OCI-LY3 (cell line): ENCODE measurements around the gene SPECC1L.

Experiments used
- H2AFZ ChIP-seq: fragments of 200-600, 300-600 bp; shearing (Covaris generic); 2 replicates; pipeline ENCODE4 v1.6.0; 2014; ENCODE audit warnings: antibody characterized with exemption, low read depth, low read length
- H3K27ac ChIP-seq: fragments of 200-600, 300-600 bp; sonication (generic); 2 replicates; pipeline ENCODE4 v1.5.1; 2014; ENCODE audit warnings: mild to moderate bottlenecking, low read length, moderate library complexity, mixed read lengths
- H3K27me3 ChIP-seq: fragments of 200-600, 300-600 bp; sonication (generic); 2 replicates; pipeline ENCODE4 v1.6.1; 2014; ENCODE audit warnings: low read depth, low read length, mixed read lengths
- H3K36me3 ChIP-seq: fragments of 200-600, 300-600 bp; sonication (generic); replicated peaks from 2 replicates; pipeline ENCODE3; 2014; ENCODE audit warnings: low read depth, low read length, mixed read lengths
- H3K4me1 ChIP-seq: fragments of 300-600, 200-600 bp; sonication (generic); 2 replicates; pipeline ENCODE4 v1.6.1; 2014; ENCODE audit warnings: low read length, mixed read lengths
- H3K4me2 ChIP-seq: fragments of 200-600, 300-600 bp; sonication (generic); 2 replicates; pipeline ENCODE4 v1.6.1; 2014; ENCODE audit warnings: low read length, mixed read lengths
- H3K4me3 ChIP-seq: fragments of 300-600, 200-600 bp; sonication (generic); 2 replicates; pipeline ENCODE4 v1.5.1; 2014; ENCODE audit warnings: antibody characterized with exemption, mild to moderate bottlenecking, low read length, moderate library complexity
- H3K79me2 ChIP-seq: fragments of 300-600, 200-600 bp; shearing (Covaris generic); 2 replicates; pipeline ENCODE4 v1.6.1; 2014; ENCODE audit warnings: mild to moderate bottlenecking, low read length, mixed read lengths
- H3K9ac ChIP-seq: fragments of 300-600, 200-600 bp; shearing (Covaris generic); 2 replicates; pipeline ENCODE4 v1.6.0; 2014; ENCODE audit warnings: mild to moderate bottlenecking, low read length, moderate library complexity
- H3K9me3 ChIP-seq: fragments of 200-600, 300-600 bp; shearing (Covaris generic); 2 replicates; pipeline ENCODE4 v1.6.1; 2014; ENCODE audit warnings: low read length, mixed read lengths; ENCODE audit not compliant: insufficient read depth
- H4K20me1 ChIP-seq: fragments of 200-600, 300-600 bp; sonication (generic); 2 replicates; pipeline ENCODE4 v1.6.1; 2016; ENCODE audit warnings: low read length, mixed read lengths; ENCODE audit not compliant: insufficient read depth
- EZH2phosphoT487 ChIP-seq: fragments of 200-600 bp; shearing (Covaris generic); IDR thresholded peaks from 2 replicates; pipeline ENCODE4 v1.6.1; 2018; ENCODE audit warnings: antibody characterized with exemption, mixed run types, low read depth
- TF ChIP-seq, protein P1 (sequence below): fragments of 200-600, 300-600 bp; sonication (generic); IDR thresholded peaks from 2 replicates; pipeline ENCODE4 v1.5.1; 2014; ENCODE audit warnings: antibody characterized with exemption, low read length, low read depth

Gene SPECC1L

DNA sequence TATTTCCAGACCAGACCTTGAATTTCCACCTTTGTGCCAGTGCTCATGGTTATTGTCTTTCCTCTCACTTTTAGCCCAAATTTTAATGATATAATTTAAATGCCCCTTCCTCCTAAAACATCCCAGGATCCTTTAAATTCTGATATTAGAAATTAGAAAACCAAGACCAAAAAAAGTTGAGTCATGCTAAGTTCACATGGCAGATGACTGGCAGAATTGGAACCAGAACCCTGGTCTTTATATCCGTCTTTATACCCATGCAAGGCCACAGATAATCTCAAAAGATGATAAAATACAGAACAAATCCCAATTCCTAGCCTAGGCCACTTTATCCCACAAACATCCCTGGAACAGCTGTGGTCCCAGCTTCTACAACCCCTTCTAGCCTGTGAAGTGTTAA, 183.2 kb downstream of the SPECC1L start:
- H3K36me3 ChIP-seq = no peaks in the 10 kb centered on the region
- no peaks in the 10 kb centered on the region for H3K79me2 ChIP-seq
- H4K20me1 ChIP-seq = no peaks in the 10 kb centered on the region
- no peak overlapping the region for H3K27ac ChIP-seq
- no peak overlapping the region for H3K4me3 ChIP-seq
- H3K4me2 ChIP-seq = no peak overlapping the region
- no peaks in the 10 kb centered on the region for H3K9me3 ChIP-seq
- no peak overlapping the region for H3K9ac ChIP-seq
- H3K4me1 ChIP-seq = no peaks in the 10 kb centered on the region
- no peak overlapping the region for H2AFZ ChIP-seq
- no peak for TF ChIP-seq EZH2phosphoT487
- TF ChIP-seq, protein P1, sequence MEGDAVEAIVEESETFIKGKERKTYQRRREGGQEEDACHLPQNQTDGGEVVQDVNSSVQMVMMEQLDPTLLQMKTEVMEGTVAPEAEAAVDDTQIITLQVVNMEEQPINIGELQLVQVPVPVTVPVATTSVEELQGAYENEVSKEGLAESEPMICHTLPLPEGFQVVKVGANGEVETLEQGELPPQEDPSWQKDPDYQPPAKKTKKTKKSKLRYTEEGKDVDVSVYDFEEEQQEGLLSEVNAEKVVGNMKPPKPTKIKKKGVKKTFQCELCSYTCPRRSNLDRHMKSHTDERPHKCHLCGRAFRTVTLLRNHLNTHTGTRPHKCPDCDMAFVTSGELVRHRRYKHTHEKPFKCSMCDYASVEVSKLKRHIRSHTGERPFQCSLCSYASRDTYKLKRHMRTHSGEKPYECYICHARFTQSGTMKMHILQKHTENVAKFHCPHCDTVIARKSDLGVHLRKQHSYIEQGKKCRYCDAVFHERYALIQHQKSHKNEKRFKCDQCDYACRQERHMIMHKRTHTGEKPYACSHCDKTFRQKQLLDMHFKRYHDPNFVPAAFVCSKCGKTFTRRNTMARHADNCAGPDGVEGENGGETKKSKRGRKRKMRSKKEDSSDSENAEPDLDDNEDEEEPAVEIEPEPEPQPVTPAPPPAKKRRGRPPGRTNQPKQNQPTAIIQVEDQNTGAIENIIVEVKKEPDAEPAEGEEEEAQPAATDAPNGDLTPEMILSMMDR = no peak
- H3K27me3 ChIP-seq = no peaks in the 10 kb centered on the region

DNA sequence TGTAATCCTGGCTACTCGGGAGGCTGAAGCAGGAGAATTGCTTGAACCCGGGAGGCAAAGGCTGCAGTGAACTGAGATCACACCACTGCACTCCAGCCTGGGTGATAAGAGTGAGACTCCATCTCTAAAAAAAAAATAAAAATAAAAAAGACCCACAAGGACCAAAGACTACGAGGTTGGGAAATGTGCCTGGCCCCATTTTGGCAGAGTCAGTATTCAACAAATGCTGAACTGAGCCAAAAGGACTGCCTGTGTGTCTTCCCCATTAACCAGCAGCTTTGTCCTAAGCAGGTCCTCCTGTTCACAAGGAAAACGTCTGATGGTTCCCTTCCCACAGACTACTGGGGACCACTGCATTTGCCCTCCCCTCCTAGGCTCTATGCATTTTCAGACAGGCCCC, 184.4 kb downstream of the SPECC1L start:
- H2AFZ ChIP-seq = no peak overlapping the region
- H3K4me2 ChIP-seq = no peak overlapping the region
- H4K20me1 ChIP-seq = no peaks in the 10 kb centered on the region
- H3K4me3 ChIP-seq = no peak overlapping the region
- no peaks in the 10 kb centered on the region for H3K36me3 ChIP-seq
- peaks cover under 1% of the 10 kb centered on the region for H3K4me1 ChIP-seq
- no peaks in the 10 kb centered on the region for H3K79me2 ChIP-seq
- H3K9me3 ChIP-seq = no peaks in the 10 kb centered on the region
- H3K27ac ChIP-seq = no peak overlapping the region
- no peak overlapping the region for H3K9ac ChIP-seq
- TF ChIP-seq EZH2phosphoT487 = no peak
- TF ChIP-seq, protein P1 = no peak
- H3K27me3 ChIP-seq = no peaks in the 10 kb centered on the region

DNA sequence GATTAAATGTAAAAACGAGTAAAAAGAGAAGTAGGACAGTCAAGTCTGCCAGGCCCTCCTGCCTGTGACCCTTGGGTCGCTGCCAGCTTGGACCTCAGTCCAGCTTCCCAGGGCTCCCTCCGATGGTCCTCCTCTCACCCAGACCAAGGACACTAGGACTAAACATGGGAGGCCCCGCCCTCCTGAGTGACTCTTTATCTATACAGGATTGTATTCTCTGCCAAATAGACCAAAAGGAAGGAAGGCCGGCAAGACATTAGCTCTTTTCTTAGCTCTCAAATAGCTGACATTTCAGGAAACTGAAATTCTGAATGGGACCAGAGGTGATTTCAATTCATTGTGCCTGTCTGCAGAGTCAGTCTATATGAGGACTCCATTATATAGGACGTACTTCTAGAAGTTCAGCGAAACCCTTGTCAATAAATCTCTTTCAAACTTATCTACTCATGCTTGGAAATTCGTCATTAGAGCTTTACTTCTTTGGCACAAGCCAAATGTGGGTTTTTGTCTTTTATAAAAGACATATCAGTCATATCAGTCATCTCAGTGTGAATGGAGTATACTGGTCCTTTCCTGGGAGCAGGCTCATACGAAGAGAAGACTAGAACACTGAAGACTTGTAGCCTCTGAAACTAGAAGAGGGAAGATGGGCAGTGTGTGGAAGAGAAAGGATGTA, 185.3 kb downstream of the SPECC1L start:
- Histone ChIP-seq H3K36me3 (no peaks in the 10 kb centered on the region), H3K27ac (no peak overlapping the region), H3K27me3 (no peaks in the 10 kb centered on the region), H4K20me1 (no peaks in the 10 kb centered on the region), H3K4me2 (no peak overlapping the region), H3K9ac (no peak overlapping the region), H3K4me1 (peaks cover 9% of the 10 kb centered on the region), H3K9me3 (no peaks in the 10 kb centered on the region), H3K79me2 (no peaks in the 10 kb centered on the region), H2AFZ (no peak overlapping the region), H3K4me3 (no peak overlapping the region)
- TF ChIP-seq, protein P1 = no peak
- TF ChIP-seq EZH2phosphoT487 = no peak

DNA sequence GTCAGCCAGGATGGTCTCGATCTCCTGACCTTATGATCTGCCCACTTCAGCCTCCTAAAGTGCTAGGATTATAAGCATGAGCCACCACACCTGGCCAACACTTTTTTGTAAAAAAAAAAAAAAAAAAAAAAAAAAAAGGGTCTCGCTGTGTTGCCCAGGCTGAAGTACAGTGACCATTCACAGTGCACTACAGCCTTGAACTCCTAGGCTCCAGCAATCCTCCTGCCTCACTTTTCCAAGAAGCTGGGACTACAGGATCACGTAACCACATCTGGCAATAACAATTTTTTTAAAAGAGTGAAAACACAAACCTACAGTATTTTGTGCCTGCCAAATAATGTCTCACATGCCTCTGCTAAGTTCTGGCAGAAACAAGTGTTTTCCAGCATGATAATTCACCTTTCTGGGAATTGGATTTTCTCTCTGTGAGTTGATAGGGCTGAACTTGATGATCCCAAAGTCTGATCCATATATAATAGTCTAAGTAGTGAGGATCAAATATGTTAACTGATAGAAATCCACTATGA, 187.3 kb downstream of the SPECC1L start:
- Histone ChIP-seq H3K27me3 (no peaks in the 10 kb centered on the region), H3K9me3 (no peaks in the 10 kb centered on the region), H3K4me2 (no peak overlapping the region), H3K9ac (no peak overlapping the region), H3K4me3 (no peak overlapping the region), H3K79me2 (no peaks in the 10 kb centered on the region), H4K20me1 (no peaks in the 10 kb centered on the region), H3K4me1 (peaks cover 11% of the 10 kb centered on the region), H3K36me3 (no peaks in the 10 kb centered on the region), H2AFZ (no peak overlapping the region), H3K27ac (no peak overlapping the region)
- TF ChIP-seq, protein P1 = no peak
- no peak for TF ChIP-seq EZH2phosphoT487
